Measurements from ENCODE around the gene TTLL6. TPM values are rescaled to one million over a fixed set of nuclear protein-coding genes. Genes with fewer than 3 reads are reported as not detected.

Gene TTLL6
- total RNA-seq, 1 experiment from 2014 or later, result 3.4 TPM

DNA sequence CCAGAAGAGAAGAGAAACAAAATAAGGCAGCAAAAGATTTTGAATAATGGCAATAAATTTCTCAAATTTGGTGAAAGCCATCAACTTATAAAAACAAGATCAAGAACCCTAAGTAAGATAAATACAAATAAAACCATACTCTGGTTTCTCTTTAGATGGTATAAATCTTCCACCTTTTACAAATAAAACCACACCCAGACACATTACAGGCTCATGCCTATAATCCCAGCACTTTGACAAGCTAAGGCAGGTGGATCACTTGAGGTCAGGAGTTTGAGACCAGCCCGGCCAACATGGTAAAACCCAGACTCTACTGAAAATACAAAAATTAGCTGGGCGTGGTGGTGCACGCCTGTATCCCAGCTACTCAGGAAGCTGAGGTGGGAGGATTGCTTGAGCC, 43.8 kb downstream of the TTLL6 start:
- DNase-seq (ENCODE audit: low spot score) (no peak), ATAC-seq (no peak)
- POLR2A ChIA-PET, result no interaction called here
- Mint-ChIP-seq H3K36me3 (no peaks in the 10 kb centered on the region), H3K27me3 (ENCODE audit: low read depth) (peaks cover 22% of the 10 kb centered on the region), H3K4me1 (no peaks in the 10 kb centered on the region), H3K27ac (no peak overlapping the region), H3K9me3 (peaks cover 5% of the 10 kb centered on the region), H3K4me3 (no peak overlapping the region)
- CTCF ChIA-PET, result interaction anchor here (1.1 kb wide), 1 partner anchor 32 kb away, joined by 6 read pairs; no protein-coding TSS in a partner anchor
- TF ChIP-seq NFYB (CRISPR knock-in tag; conservative IDR thresholded peaks at IDR 0.05; ENCODE audit: low read depth) (no peak), RORB (CRISPR knock-in tag; IDR thresholded peaks at IDR 0.05) (no peak), CREM (CRISPR knock-in tag; IDR thresholded peaks at IDR 0.05) (no peak), RELA (CRISPR knock-in tag; IDR thresholded peaks at IDR 0.05; ENCODE audit: borderline replicate concordance) (no peak), FOXK1 (CRISPR knock-in tag; IDR thresholded peaks at IDR 0.05) (no peak), FOXP1 (CRISPR knock-in tag; IDR thresholded peaks at IDR 0.05; ENCODE audit: borderline replicate concordance) (no peak), ZNF219 (CRISPR knock-in tag; IDR thresholded peaks at IDR 0.05; ENCODE audit: borderline replicate concordance) (no peak), JAZF1 (CRISPR knock-in tag; IDR thresholded peaks at IDR 0.05) (no peak)
- TF ChIP-seq, protein P1, sequence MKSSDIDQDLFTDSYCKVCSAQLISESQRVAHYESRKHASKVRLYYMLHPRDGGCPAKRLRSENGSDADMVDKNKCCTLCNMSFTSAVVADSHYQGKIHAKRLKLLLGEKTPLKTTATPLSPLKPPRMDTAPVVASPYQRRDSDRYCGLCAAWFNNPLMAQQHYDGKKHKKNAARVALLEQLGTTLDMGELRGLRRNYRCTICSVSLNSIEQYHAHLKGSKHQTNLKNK (CRISPR knock-in tag; IDR thresholded peaks at IDR 0.05), result no peak
- TF ChIP-seq, protein P2, sequence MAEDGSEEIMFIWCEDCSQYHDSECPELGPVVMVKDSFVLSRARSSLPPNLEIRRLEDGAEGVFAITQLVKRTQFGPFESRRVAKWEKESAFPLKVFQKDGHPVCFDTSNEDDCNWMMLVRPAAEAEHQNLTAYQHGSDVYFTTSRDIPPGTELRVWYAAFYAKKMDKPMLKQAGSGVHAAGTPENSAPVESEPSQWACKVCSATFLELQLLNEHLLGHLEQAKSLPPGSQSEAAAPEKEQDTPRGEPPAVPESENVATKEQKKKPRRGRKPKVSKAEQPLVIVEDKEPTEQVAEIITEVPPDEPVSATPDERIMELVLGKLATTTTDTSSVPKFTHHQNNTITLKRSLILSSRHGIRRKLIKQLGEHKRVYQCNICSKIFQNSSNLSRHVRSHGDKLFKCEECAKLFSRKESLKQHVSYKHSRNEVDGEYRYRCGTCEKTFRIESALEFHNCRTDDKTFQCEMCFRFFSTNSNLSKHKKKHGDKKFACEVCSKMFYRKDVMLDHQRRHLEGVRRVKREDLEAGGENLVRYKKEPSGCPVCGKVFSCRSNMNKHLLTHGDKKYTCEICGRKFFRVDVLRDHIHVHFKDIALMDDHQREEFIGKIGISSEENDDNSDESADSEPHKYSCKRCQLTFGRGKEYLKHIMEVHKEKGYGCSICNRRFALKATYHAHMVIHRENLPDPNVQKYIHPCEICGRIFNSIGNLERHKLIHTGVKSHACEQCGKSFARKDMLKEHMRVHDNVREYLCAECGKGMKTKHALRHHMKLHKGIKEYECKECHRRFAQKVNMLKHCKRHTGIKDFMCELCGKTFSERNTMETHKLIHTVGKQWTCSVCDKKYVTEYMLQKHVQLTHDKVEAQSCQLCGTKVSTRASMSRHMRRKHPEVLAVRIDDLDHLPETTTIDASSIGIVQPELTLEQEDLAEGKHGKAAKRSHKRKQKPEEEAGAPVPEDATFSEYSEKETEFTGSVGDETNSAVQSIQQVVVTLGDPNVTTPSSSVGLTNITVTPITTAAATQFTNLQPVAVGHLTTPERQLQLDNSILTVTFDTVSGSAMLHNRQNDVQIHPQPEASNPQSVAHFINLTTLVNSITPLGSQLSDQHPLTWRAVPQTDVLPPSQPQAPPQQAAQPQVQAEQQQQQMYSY (CRISPR knock-in tag; IDR thresholded peaks at IDR 0.05), result no peak
- TF ChIP-seq, protein P3, sequence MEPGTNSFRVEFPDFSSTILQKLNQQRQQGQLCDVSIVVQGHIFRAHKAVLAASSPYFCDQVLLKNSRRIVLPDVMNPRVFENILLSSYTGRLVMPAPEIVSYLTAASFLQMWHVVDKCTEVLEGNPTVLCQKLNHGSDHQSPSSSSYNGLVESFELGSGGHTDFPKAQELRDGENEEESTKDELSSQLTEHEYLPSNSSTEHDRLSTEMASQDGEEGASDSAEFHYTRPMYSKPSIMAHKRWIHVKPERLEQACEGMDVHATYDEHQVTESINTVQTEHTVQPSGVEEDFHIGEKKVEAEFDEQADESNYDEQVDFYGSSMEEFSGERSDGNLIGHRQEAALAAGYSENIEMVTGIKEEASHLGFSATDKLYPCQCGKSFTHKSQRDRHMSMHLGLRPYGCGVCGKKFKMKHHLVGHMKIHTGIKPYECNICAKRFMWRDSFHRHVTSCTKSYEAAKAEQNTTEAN (CRISPR knock-in tag; IDR thresholded peaks at IDR 0.05), result no peak
- TF ChIP-seq, protein P4, sequence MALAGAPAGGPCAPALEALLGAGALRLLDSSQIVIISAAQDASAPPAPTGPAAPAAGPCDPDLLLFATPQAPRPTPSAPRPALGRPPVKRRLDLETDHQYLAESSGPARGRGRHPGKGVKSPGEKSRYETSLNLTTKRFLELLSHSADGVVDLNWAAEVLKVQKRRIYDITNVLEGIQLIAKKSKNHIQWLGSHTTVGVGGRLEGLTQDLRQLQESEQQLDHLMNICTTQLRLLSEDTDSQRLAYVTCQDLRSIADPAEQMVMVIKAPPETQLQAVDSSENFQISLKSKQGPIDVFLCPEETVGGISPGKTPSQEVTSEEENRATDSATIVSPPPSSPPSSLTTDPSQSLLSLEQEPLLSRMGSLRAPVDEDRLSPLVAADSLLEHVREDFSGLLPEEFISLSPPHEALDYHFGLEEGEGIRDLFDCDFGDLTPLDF (CRISPR knock-in tag; IDR thresholded peaks at IDR 0.05), result no peak

DNA sequence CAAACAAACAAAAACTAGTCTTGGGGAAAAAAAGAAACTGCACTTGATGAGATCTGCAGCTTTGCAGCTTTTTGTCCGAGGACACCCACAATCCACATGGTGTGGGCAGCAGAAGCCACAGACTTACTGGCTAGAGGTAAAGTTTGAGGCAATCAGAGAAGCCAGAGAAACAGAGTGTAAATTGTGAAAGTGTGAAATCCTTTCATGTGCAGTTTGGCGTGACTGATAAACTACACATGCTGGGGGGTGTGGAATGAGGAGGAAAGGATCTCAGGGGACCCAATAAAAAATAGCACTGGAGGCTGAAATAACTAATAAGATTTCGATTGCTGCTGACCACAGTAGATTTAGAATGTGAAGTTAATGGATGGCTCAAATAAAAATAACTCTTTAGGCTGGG, 46.1 kb downstream of the TTLL6 start:
- POLR2A ChIA-PET, result no interaction called here
- peaks cover 26% of the 10 kb centered on the region for H3K27me3 Mint-ChIP-seq (ENCODE audit: low read depth)
- CTCF ChIA-PET, result interaction anchor here (3.5 kb wide), 1 partner anchor 46 kb away, joined by 14 read pairs; no protein-coding TSS in a partner anchor
- H3K9me3 Mint-ChIP-seq, result peaks cover 4% of the 10 kb centered on the region
- ATAC-seq, result no peak
- DNase-seq (ENCODE audit: low spot score), result no peak
- no peaks in the 10 kb centered on the region for H3K36me3 Mint-ChIP-seq
- H3K4me3 Mint-ChIP-seq, result no peak overlapping the region
- TF ChIP-seq SMAD3 (CRISPR knock-in tag; IDR thresholded peaks at IDR 0.05; ENCODE audit: borderline replicate concordance) (no peak), SMAD4 (CRISPR knock-in tag; IDR thresholded peaks at IDR 0.05) (no peak), CREM (CRISPR knock-in tag; IDR thresholded peaks at IDR 0.05) (no peak)
- no peak overlapping the region for H3K27ac Mint-ChIP-seq
- H3K4me1 Mint-ChIP-seq, result no peaks in the 10 kb centered on the region

DNA sequence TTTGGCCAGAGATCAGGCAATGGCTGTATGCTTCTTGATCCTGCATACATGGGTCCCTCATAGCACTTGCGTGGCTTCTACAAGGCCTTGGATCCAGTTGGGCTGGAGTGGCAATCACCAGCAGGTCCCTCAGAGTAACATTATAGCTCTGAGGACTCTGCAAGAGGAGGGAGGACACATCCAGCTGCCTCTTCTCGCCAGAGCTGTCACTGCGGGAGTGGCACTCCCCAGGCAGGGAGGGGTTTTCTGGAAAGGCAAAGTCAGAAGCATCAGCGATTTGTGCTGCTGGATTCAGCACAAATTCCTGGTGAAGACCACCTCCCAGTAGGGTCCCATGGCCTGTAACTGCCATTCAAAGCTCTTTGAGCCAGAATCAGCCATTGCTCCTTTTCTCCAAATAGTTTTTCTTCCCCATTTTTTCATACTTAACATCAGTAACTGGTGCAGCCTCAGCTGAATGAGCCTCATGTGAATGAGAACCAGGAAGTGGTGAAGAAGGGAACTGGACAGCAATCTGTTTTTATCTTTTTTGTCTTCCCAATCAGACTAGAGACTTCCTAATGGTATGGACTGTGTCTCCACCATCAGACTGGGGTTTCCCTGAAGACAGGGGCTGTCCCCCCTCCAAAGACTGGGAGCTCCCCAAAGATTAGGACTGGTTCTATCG, 47.9 kb downstream of the TTLL6 start:
- no peaks in the 10 kb centered on the region for H3K36me3 Mint-ChIP-seq
- ChIA-PET CTCF (interaction anchor here (1.2 to 4.6 kb wide), 7 partner anchors 22 to 133 kb away, joined by 4 to 25 read pairs (median 12); no protein-coding TSS in a partner anchor), POLR2A (no interaction called here)
- no peak overlapping the region for H3K4me3 Mint-ChIP-seq
- ATAC-seq (no peak), DNase-seq (ENCODE audit: low spot score) (no peak)
- H3K4me1 Mint-ChIP-seq, result no peaks in the 10 kb centered on the region
- H3K27ac Mint-ChIP-seq, result no peak overlapping the region
- peaks cover 39% of the 10 kb centered on the region for H3K27me3 Mint-ChIP-seq (ENCODE audit: low read depth)
- H3K9me3 Mint-ChIP-seq, result no peaks in the 10 kb centered on the region
- TF ChIP-seq TEAD1 (CRISPR knock-in tag; IDR thresholded peaks at IDR 0.05), result no peak
- TF ChIP-seq, protein P5, sequence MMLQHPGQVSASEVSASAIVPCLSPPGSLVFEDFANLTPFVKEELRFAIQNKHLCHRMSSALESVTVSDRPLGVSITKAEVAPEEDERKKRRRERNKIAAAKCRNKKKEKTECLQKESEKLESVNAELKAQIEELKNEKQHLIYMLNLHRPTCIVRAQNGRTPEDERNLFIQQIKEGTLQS (CRISPR knock-in tag; conservative IDR thresholded peaks at IDR 0.05), result no peak
- TF ChIP-seq GTF2I (CRISPR knock-in tag; conservative IDR thresholded peaks at IDR 0.05), result no peak
- TF ChIP-seq SP1 (CRISPR knock-in tag; conservative IDR thresholded peaks at IDR 0.05), result no peak
- TF ChIP-seq, protein P6, sequence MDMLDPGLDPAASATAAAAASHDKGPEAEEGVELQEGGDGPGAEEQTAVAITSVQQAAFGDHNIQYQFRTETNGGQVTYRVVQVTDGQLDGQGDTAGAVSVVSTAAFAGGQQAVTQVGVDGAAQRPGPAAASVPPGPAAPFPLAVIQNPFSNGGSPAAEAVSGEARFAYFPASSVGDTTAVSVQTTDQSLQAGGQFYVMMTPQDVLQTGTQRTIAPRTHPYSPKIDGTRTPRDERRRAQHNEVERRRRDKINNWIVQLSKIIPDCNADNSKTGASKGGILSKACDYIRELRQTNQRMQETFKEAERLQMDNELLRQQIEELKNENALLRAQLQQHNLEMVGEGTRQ (CRISPR knock-in tag; IDR thresholded peaks at IDR 0.05), result no peak
- no peak for TF ChIP-seq ETV6 (CRISPR knock-in tag; IDR thresholded peaks at IDR 0.05)
- TF ChIP-seq, protein P7, sequence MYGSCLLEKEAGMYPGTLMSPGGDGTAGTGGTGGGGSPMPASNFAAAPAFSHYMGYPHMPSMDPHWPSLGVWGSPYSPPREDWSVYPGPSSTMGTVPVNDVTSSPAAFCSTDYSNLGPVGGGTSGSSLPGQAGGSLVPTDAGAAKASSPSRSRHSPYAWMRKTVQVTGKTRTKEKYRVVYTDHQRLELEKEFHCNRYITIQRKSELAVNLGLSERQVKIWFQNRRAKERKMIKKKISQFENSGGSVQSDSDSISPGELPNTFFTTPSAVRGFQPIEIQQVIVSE (CRISPR knock-in tag; IDR thresholded peaks at IDR 0.05; ENCODE audit: borderline replicate concordance), result no peak
- TF ChIP-seq CREM (CRISPR knock-in tag; IDR thresholded peaks at IDR 0.05), result no peak
- TF ChIP-seq, protein P1 (CRISPR knock-in tag; IDR thresholded peaks at IDR 0.05), result no peak

All from WTC11 (cell line).